Adrenal gland (tissue), 5 donors: ENCODE results near the gene GTF2IRD1.
"Not testable (repeated sequence)": the region's sequence is repeated elsewhere in the genome, so short reads cannot be mapped to it uniquely, and the experiment has no call there.

ENCODE experiments used
- CTCF ChIP-seq, 6 experiments: fragments of 450-650 bp in 4 of 6; fragments of 200-600 bp in 2 of 6; sonication (generic) in 1 of 6; IDR thresholded peaks; 1 replicate in 5 of 6; 2 replicates in 1 of 6; pipeline versions ENCODE4 v1.5.1 to v1.8.0; 2016 to 2021; ENCODE audit warnings: antibody characterized with exemption in 6 of 6, mild to moderate bottlenecking in 2 of 6, moderate library complexity in 1 of 6
- POLR2A ChIP-seq, 2 donors: fragments of 450-650 bp; IDR thresholded peaks; one replicate each; pipeline ENCODE4 v1.6.1; 2017; ENCODE audit warnings: antibody characterized with exemption in 2 of 2, mild to moderate bottlenecking in 2 of 2, moderate library complexity in 1 of 2
- donor health status: DM: no; HTN: no; CAD: no.

DNA sequence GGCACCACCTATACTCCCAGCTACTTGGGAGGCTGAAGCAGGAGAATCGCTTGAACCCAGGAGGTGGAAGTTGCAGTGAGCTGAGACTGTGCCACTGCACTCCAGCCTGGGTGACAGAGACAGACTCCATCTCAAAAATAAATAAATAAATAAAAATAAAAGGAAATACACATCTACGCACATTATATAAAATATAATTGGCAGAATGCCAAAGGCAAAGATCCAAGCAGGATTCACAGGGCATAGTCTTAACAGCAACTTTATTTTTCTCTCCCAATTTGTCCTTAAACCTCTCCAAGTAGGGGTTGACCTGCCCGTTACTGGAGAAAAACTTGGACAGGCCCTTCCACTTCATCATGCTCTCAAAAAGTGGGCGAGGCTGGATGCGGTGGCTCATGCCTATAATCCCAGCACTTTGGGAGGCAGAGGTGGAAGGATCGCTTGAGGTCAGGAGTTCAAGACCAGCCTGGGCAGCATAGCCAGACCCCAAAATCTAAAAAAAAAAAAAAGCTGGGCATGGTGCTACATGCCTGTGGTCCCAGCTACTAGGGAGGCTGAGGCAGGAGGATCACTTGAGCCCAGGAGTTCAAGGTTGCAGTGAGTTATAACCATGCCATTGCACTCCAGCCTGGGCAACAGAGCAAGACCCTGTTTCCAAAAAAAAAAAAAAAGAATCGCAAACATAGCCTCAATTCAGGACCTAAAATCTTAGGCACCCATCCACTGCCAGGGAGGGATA lies 38.9 kb upstream of the GTF2IRD1 start:
- not testable (repeated sequence) for TF ChIP-seq CTCF, POLR2A (IDR thresholded peaks at IDR 0.05)
